HT-29 (cell line): Measurements from ENCODE around the gene CD2AP. TPM values are rescaled to one million over a fixed set of nuclear protein-coding genes. Genes with fewer than 3 reads are reported as not detected.
"Not testable (repeated sequence)": the region's sequence is repeated elsewhere in the genome, so short reads cannot be mapped to it uniquely, and the experiment has no call there.

Experiments
- DNase-seq: peaks from one replicate; pipeline ENCODE4 v3.0.0-alpha.2; 2015; ENCODE audit warnings: low spot score
- total RNA-seq: library from RNA; depleted of rRNA; stranded (reverse); fragments of >200 nt; shearing (Covaris generic); gene quantifications from 2 replicates; pipeline ENCODE4 v1.2.3, GENCODE V29; 2014; rRNA removed

CD2AP gene, protein sequence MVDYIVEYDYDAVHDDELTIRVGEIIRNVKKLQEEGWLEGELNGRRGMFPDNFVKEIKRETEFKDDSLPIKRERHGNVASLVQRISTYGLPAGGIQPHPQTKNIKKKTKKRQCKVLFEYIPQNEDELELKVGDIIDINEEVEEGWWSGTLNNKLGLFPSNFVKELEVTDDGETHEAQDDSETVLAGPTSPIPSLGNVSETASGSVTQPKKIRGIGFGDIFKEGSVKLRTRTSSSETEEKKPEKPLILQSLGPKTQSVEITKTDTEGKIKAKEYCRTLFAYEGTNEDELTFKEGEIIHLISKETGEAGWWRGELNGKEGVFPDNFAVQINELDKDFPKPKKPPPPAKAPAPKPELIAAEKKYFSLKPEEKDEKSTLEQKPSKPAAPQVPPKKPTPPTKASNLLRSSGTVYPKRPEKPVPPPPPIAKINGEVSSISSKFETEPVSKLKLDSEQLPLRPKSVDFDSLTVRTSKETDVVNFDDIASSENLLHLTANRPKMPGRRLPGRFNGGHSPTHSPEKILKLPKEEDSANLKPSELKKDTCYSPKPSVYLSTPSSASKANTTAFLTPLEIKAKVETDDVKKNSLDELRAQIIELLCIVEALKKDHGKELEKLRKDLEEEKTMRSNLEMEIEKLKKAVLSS
- total RNA-seq: 22.0 and 23.4 TPM in 2 replicates

GRCh38 chr6:47477497-47478232 is at the start of gene CD2AP:
Gene CD2AP, plus strand, starts transcription at chr6:47477789. Its CDS starts 456 bp downstream, at chr6:47478245.
- DNase-seq: peak; percentile 96

GRCh38 chr6:47428288-47428687 is 49.3 kb upstream of the CD2AP start:
- DNase-seq: no peak

- no peak for DNase-seq
Observed at GRCh38 chr6:47428746-47429664, 48.6 kb upstream of the CD2AP start.

GRCh38 chr6:47434372-47435253 is 43.0 kb upstream of the CD2AP start:
- peak; percentile 24 for DNase-seq

- no peak for DNase-seq
Observed at GRCh38 chr6:47435254-47435612, 42.4 kb upstream of the CD2AP start.

GRCh38 chr6:47437592-47437991 is 40.0 kb upstream of the CD2AP start:
- DNase-seq: no peak

- DNase-seq: no peak
Observed at GRCh38 chr6:47438481-47439347, 38.9 kb upstream of the CD2AP start.

GRCh38 chr6:47439348-47439668 is 38.3 kb upstream of the CD2AP start:
- DNase-seq: no peak

- DNase-seq: peak; percentile 75
Observed at GRCh38 chr6:47440719-47441118, 36.9 kb upstream of the CD2AP start.

- not testable (repeated sequence) for DNase-seq
Observed at GRCh38 chr6:47444964-47445363, 32.6 kb upstream of the CD2AP start.

GRCh38 chr6:47446669-47447330 is 30.8 kb upstream of the CD2AP start:
- no peak for DNase-seq

- DNase-seq: no peak
Observed at GRCh38 chr6:47447722-47448121, 29.9 kb upstream of the CD2AP start.

DNA sequence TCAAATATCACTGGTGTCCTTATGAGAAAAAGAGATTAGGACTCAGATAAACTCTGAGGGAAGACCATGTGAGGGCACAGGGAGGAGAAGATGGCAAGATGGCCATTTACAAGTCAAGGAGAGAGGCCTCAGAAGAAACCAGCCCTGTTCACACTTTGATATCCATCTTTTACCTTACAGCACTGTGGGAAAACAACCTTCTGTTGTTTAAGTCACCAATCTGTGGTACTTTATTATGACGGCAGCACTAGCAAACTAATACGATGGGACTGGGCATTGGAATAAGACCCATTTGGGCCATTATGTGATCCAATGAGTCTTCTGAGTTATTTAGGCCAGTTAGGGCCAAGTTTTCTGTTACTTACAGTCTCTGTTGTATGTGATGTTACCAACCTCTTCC is 26.4 kb upstream of the CD2AP start:
- no peak for DNase-seq

GRCh38 chr6:47452899-47453298 is 24.7 kb upstream of the CD2AP start:
- no peak for DNase-seq

- DNase-seq: no peak
Observed at GRCh38 chr6:47453372-47453936, 24.1 kb upstream of the CD2AP start.

GRCh38 chr6:47454713-47455396 is 22.7 kb upstream of the CD2AP start:
- no peak for DNase-seq

DNA sequence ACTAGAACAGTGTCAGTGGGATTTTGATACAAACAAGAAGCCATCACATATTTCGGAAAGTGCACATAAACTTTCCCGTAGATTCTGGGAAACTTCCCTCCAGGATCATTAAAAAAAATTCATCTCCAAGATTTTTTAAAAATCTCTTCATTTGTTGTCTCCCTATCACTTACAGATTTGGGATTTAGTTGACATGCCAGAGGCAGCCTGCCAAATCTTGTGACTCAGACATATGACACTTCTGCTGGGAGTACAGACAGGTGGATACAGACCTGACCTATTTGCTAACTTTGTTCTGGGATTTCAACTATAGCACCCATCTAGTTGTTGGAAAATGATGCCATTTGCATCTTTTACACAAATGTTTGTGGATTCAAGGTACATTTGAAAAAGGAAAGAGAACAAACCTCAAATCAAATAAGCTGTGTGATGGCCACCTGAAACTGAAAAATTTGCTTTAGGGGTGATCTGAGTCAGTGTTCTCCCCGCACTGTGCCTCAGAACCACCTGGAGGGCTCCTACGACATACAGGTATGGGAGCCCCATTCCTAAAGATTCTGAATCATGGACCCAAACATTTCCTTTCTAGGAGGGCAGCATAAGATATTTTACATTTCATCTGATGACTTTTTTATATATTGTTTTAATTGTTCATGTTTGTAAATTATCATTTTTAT is 21.9 kb upstream of the CD2AP start:
- peak; percentile 41 for DNase-seq
